Measurements from ENCODE around the gene LRRN4.

Gene LRRN4

DNA sequence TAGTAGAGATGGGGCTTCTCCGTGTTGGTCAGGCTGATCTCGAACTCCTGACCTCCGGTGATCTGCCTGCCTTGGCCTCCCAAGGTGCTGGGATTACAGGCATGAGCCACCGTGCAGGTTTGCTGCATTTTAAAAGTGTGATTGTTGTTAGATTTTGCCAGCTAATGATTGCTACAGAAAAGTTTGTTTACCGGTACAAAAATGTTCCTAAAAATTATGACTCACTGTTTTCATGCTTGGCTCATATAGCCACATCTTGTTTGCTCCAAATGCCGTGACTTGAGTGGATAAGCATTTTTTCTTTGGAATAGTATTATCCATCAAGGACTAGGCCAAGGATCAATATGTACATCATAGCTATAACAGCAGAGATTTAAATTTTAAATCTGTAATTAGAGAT lies 24.3 kb downstream of the LRRN4 start:
- DNase-seq: no peak

DNA sequence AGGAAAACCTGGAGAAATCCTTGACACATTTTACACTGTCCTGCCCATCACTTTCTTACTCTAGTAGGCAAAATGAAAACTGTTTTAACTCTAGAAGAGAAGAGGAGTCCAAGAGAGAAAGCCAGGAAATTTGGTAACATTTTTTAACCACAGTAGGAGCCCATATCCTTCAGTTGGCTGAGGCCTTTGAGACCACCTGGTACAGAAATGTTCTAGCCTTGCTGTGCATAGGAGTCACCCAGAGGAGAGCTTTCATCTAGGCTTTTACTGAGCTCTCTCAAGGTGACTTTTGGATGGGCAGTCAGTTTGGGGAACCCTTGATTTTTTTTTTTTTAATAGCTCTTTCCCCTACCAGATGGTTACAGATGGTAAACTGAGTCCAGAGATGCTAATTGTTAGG lies 25.0 kb downstream of the LRRN4 start:
- DNase-seq: no peak

DNA sequence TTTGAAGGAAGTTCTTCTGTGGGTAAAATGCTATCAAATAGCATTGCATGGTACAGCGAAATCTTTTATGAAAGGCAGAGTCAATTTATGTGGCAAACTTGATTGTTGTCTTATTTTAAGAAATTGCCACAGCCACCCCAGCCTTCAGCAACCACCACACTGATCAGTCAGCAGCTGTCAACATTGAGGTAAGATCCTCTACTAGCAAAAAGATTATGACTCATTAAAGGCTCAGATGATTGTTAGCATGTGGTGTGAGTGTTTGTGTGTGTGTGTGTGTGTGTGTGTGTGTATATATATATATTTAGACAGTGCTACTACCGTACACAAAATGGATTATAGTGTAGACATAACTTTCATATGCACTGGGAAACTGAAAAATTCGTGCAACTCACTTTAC lies 27.8 kb downstream of the LRRN4 start:
- no peak for DNase-seq

DNA sequence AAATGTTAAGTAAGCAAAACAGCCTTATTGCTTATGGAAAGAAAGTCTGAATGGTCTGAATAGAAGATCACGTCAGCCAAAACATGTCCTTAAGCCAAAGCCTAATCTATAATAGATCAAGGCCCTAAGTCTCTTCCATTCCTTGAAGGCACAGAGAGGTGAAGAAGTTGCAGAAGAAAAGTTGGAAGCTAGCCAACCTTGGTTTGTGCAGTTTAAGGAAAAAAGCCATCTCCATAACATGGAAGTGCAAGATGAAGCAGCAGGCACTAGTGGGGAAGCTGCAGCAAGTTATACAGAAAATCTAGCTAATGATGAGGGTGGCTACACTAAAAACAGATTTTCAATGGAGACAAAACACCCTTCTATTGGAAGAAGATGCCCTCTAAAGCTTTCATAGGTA lies 29.1 kb downstream of the LRRN4 start:
- DNase-seq: no peak

DNA sequence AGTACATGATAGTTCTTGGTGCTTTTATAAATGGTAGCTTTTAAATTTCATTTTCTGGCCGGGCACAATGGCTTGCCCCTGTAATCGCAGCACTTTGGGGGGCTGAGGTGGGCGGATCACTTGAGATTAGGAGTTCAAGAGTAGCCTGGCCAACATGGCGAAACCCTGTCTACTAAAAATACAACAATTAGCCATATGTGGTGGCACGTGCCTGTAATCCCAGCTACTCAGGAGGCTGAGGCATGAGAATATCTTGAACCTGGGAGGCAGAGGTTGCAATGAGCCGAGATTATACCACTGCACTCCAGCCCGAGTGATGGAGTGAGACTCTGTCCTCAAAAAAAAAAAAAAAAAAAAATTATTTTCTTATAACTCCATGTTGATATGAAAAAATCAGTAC lies 36.0 kb downstream of the LRRN4 start:
- no peak for DNase-seq

DNA sequence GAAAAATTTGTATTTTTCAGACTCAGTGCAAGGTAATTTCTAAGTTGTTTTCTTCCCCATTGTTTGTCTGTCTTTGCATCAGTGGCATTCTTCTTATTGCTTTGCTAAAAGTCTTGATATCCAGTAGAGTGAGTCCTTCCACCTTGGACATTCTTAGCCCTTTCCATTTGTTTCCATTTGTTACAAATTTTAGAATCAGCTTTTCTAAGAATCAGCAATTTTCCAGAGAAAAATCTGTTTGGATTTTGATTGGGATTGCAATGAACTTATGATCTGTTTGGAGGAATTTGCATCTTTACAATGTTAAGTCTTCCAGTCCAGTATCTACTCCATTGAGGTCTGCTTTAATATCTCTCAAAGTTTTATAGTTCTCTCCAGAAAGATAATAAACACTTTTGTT lies 36.4 kb downstream of the LRRN4 start:
- no peak for DNase-seq

DNA sequence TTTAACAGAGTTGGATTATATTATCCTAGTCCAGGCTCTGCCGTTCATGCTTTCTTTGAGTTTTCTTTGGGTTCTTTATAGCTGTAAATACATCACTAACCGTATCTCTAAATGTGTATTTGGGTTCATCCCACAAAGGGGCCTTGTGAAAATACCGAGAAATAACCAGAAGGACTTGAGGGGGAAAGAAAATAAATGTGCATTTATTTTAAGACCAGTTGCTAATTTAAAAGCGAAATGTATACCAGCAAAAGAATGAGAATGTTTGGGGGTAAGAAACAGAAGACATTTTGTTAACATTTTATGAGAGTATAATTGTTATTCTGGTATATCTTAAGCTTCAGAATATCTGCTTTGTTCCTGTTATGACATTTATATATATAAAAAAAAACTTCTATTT lies 38.9 kb downstream of the LRRN4 start:
- DNase-seq: no peak

DNA sequence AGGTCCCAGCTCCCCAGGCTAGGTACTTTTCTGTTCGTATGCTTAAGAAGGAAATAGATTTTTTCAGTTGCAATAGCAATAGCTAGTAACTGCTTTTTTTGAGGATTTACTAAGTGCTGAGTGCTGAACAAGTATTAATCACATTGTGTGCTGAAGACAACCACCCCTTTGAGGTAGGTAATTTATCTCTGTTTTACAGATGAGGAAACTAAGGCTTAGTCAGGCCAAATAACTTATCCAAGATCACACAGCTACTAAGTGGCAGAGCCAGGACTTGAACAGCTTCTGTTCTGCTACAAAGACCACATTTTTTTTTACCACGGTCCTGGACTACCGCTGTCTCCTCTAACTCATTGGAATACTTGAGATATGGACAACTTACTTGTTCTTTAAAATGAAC lies 39.8 kb downstream of the LRRN4 start:
- no peak for DNase-seq

DNA sequence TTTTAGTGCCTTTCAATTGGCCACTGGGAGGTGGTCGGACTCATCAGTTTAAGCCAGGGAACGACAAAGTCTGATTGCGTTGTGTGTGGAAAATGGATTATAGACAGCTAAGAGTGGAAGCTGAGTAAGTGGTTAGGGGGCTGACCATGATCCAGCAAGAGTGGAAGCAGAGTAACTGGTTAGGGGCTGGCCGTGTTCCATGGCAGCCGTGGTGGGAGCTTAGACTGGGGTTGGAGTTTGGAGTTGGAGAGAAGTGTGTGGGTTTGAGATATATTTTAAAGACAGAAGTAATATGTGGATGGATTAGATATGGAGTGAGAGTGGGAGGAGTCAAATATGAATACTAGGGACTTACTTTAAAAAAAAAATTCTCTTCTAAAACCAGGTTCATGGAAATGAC lies 41.7 kb downstream of the LRRN4 start:
- no peak for DNase-seq

DNA sequence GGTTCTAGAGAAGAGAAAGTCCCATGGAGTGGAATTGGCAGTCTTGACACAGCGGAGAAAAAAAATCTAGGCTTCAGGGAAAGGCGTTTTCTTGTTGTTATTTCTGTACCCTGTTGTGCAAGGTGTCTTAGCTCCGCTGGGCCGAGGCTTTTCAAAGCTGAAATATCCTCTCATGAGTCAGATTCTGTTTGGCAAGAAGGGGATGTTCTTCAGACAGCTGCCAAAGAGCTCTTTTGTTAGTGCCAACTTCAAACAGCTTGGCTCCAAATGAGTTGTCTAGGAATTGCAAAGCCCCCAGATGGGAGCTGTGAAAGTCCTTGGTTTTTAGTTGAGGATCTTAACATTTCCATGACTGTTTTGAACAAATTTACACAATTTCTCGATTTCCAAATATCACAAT lies 45.6 kb downstream of the LRRN4 start:
- DNase-seq: no peak

DNA sequence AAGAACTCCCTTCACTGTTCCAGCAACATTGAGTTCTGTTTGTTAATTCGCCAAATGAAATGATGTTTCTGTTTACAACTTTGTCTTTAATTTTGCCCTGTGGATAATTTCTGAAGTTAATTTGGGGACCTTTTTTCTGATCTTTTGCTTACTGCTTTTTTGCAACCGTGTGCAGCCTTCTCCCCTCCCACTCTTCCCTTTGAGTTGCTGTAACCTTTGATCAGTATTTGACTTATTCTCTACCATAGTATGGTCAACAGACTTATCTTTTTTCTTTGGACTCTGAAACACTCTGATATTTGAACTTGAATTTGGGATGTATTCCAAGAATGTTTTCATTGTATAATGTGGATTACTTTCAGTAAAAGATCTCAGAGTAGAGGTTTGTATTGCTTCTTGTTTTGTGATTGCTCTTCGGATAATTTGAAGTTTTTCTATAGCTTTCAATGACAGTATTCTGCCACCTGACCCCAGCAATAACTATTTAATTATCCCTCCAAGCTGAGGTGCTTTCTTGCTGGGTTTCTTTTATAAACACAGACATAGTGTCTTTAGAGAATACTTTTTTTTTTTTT lies 46.2 kb downstream of the LRRN4 start:
- DNase-seq: no peak

DNA sequence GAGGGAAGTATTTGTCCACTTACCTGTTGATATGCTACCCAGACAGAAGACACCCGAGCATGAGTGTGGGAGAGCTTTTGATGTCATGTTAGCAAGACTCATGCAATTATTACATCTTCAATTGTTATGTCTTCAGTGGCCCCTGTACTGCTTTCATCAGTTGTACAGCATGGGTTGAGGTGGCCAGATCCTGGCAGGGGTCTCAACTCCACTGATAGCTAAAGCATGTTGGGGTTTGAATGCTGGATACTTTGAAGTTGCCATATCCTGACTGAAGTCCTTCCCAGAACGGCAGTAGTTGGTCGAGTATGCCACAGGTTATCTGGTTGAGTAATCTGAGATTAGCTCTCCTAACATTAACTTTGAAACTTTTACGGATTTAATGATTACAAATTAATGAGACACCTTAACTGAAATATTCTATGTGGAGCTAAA lies 46.7 kb downstream of the LRRN4 start:
- no peak for DNase-seq

DNA sequence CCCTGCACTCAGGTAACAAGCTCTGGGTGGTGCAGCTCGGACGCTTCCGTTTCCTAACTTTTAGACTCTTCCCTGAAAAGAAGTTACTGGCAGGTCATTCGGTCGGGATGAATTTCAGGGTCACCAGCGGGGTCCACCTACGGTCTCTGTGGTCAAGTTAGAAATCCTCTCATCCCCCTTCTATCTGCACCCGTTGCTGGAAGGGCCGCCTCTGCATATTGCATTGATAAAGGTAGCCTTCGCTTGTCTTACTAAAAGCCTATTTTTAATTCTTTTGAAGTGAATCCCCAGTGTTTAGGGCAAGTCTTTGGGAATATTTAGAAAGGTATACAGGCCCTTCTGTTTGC lies 47.3 kb downstream of the LRRN4 start:
- no peak for DNase-seq

DNA sequence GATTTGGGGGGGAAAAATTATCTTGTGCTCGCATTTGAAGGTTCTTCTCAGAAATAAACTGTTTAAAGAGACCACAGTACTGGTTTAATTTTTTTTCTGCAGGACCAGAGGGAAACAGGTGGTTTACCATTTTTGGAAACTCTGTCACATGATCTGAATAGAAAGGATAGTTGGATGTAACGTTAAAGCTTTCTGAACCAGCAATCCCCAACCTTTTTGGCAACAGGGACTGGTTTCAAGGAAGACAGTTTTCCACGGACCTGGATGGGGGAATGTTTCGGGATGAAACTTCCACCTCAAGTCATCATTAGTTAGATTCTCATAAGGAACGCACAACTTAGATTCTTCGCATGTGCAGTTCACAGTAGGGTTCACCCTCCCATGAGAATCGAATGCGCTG lies 53.0 kb downstream of the LRRN4 start:
- no peak for DNase-seq

DNA sequence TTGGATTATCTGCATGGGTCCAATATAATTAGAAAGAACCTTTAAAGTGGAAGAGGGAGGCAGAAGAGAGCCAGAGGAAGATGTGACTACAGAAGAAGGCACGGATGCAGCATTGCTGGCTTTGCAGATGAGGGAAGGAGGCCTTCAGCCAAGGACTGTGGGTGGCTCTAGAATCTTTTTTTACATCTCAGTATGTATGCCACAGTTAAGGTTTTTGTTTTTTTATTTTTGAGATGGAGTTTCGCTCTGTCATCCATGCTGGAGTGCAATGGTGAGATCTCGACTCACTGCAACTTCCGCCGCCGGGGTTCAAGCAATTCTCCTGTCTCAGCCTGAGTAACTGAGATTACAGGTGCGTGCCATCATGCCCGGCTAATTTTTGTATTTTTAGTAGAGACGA lies 54.1 kb downstream of the LRRN4 start:
- DNase-seq: no peak

DNA sequence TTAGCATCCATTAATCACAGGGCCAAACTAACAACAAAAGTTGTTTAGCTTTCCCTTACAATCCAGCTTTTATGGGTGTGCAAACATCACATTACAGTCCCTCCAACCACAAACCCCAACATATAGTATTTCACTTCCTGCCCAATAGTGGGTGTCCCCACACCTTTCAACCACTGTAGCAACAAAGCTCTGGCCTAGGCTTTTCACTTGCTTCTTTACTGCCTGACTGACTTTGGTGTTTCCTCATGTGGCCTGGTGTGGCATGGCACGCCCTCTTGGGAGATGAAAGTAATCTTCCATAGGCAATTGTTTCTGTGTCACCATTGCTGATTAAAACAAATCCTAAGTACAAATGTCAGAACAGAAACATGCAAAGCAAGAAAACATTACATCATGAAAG lies 57.1 kb downstream of the LRRN4 start:
- no peak for DNase-seq

DNA sequence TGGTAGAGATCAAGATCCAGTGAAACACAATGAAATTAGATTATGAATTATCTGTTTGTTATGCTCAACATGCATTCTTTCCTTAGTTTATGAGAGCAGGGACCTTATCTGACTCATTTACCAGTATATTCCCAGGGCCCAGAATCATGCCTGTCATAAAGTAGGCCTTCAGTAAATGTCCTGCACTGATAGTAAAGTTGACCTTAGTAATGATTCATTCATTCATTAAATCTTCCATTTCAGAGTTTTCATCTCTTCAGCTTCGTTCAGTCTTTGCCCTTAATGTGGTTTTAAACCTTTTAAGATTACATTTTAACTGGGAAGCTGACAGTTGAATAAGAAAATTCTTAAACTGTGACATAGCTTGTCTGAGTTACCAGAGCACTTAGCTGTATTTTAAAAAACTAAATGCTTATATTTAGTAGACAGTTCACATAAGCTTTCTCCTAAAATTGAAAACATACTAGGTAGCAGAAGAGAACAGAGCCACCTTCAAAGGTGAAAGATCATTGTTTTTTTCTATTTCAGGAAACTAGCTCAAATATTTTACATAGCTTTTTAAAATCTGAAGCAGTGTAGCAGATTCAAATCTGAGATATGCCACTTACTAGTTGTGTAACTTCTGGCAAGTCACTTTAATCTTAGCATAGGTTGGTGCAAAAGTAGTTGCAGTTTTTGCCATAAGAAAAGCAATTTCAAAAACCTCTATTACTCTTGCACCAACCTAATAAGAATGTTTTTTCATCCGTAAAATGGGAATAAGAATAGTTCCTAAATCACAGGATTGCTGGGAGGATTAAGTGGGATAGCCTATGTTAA lies 62.0 kb downstream of the LRRN4 start:
- DNase-seq: no peak

DNA sequence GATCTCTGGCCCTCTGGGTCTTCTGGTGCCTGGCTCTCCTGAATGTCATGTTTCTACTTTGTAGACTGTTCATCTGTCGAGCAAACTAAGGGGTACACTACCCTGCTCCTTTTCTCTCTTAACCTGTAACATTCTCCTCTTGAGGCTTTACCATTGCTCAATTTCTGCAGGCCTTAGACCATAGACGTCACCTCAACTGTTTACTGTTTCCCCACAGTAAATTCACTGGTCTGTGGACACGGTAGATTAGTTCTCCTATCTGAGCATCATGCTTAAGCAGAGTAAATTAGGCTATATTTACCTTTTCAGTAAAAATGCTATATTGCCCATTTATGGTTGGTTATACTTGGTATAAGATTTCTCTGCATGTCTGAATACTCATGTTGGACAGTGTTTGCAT lies 62.9 kb downstream of the LRRN4 start:
- DNase-seq: no peak
